PFSK-1 (cell line): Measurements from ENCODE around the gene IKZF3.

Experiments
- TAF1 ChIP-seq: IDR thresholded peaks from 2 replicates; pipeline ENCODE4 v1.6.1; 2012; ENCODE audit warnings: low read length, control low read depth, borderline replicate concordance; ENCODE audit not compliant: insufficient read depth
- TF ChIP-seq, protein P1 (sequence below), 2 experiments: IDR thresholded peaks; 2 replicates each; pipeline versions ENCODE4 v1.6.1 to v1.8.0; 2011 to 2012; ENCODE audit warnings: low read depth in 2 of 2, low read length in 2 of 2, control low read depth in 1 of 2, inconsistent platforms in 1 of 2, mild to moderate bottlenecking in 1 of 2, moderate library complexity in 1 of 2; ENCODE audit not compliant: insufficient read depth in 1 of 2

DNA sequence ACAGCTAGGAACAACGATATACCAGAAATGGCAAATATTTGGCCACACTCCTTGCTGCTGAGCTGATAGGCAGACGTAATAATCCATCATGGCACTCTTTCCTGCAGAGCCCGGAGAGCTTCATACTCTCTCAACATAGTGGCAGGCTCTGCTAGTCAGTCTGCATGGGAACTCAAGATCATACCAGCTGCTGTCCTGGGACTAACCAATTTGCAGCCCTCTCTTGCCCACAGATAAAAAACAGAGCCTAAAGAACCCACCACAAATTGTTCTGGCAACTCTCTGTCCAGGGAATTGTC lies 40.8 kb upstream of the IKZF3 start:
- TF ChIP-seq TAF1 = no peak
- TF ChIP-seq, protein P1, sequence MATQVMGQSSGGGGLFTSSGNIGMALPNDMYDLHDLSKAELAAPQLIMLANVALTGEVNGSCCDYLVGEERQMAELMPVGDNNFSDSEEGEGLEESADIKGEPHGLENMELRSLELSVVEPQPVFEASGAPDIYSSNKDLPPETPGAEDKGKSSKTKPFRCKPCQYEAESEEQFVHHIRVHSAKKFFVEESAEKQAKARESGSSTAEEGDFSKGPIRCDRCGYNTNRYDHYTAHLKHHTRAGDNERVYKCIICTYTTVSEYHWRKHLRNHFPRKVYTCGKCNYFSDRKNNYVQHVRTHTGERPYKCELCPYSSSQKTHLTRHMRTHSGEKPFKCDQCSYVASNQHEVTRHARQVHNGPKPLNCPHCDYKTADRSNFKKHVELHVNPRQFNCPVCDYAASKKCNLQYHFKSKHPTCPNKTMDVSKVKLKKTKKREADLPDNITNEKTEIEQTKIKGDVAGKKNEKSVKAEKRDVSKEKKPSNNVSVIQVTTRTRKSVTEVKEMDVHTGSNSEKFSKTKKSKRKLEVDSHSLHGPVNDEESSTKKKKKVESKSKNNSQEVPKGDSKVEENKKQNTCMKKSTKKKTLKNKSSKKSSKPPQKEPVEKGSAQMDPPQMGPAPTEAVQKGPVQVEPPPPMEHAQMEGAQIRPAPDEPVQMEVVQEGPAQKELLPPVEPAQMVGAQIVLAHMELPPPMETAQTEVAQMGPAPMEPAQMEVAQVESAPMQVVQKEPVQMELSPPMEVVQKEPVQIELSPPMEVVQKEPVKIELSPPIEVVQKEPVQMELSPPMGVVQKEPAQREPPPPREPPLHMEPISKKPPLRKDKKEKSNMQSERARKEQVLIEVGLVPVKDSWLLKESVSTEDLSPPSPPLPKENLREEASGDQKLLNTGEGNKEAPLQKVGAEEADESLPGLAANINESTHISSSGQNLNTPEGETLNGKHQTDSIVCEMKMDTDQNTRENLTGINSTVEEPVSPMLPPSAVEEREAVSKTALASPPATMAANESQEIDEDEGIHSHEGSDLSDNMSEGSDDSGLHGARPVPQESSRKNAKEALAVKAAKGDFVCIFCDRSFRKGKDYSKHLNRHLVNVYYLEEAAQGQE (IDR thresholded peaks at IDR 0.05; ENCODE audit: insufficient read depth in 1 of 2, low read depth in 2 of 2, low read length in 2 of 2) = no peak
